H1 (cell line): Measurements from ENCODE around the gene RASL10A.

Experiments
- CTCF ChIP-seq, 3 experiments: IDR thresholded peaks; 1 replicate in 2 of 3; 2 replicates in 1 of 3; pipeline versions ENCODE4 v1.5.1 to v1.6.1; 2011; ENCODE audit warnings: low read length in 3 of 3, mild to moderate bottlenecking in 3 of 3, inconsistent platforms in 2 of 3, low read depth in 1 of 3, moderate library complexity in 1 of 3; ENCODE audit not compliant: insufficient read depth in 1 of 3; ENCODE audit errors: control extremely low read depth in 1 of 3
- RNF2 ChIP-seq: fragments of 200-900, 300-1000 bp; sonication (generic); IDR thresholded peaks from 2 replicates; pipeline ENCODE4 v1.7.1; 2016; ENCODE audit warnings: borderline replicate concordance, low read depth, mild to moderate bottlenecking, antibody characterized with exemption, low read length; ENCODE audit not compliant: poor library complexity, severe bottlenecking; ENCODE audit errors: missing control alignments

- TF ChIP-seq RNF2 (no peak), CTCF (IDR thresholded peaks at IDR 0.05; ENCODE audit: control extremely low read depth in 1 of 3, insufficient read depth in 1 of 3, low read depth in 1 of 3, low read length in 3 of 3) (no peak)
Measured at GRCh38 chr22:29330291-29330690, 14.8 kb upstream of the RASL10A start.
